Dermis microvascular lymphatic vessel endothelial cell (primary cell): Measurements from ENCODE around the gene HAUS8. TPM values are rescaled to one million over a fixed set of nuclear protein-coding genes. Genes with fewer than 3 reads are reported as not detected.

ENCODE experiments used
- total RNA-seq: library from RNA; depleted of rRNA; stranded (reverse); fragments of >200 nt; gene quantifications from 2 replicates; pipeline ENCODE4 v1.2.1, GENCODE V29; 2014

Gene HAUS8
- total RNA-seq, 1 donor from 2014 or later: 4.4 TPM

Other genes starting within 250 kb of the HAUS8 start
- gene SIN3B, start 246.1 kb downstream of the HAUS8 start, total RNA-seq: 14.4 and 40.0 TPM in 2 replicates
- gene F2RL3, start 186.5 kb downstream of the HAUS8 start, total RNA-seq: 2.6 and 13.9 TPM in 2 replicates
- gene CPAMD8, start 48.6 kb downstream of the HAUS8 start, total RNA-seq: 1.5 and 2.4 TPM in 2 replicates
- gene MYO9B, start 325 bp upstream of the HAUS8 start, total RNA-seq: 27.1 and 38.3 TPM in 2 replicates
- gene USE1, start 139.9 kb upstream of the HAUS8 start, total RNA-seq: 11.6 and 15.4 TPM in 2 replicates
- 2.1 and 7.0 TPM in 2 replicates for gene OCEL1, start 150.8 kb upstream of the HAUS8 start, total RNA-seq
- 31.6 and 32.9 TPM in 2 replicates for gene NR2F6, start 170.5 kb upstream of the HAUS8 start, total RNA-seq
- 20.9 and 37.4 TPM in 2 replicates for gene USHBP1, start 189.3 kb upstream of the HAUS8 start, total RNA-seq
- 80.7 and 95.3 TPM in 2 replicates for gene BABAM1, start 192.0 kb upstream of the HAUS8 start, total RNA-seq
- gene ANKLE1, start 206.4 kb upstream of the HAUS8 start, total RNA-seq: 0.51 and 0.63 TPM in 2 replicates
- 5.1 and 8.2 TPM in 2 replicates for gene ABHD8, start 228.0 kb upstream of the HAUS8 start, total RNA-seq
- 42.1 and 46.1 TPM in 2 replicates for gene MRPL34, start 230.4 kb upstream of the HAUS8 start, total RNA-seq
- 18.2 and 24.5 TPM in 2 replicates for gene DDA1, start 234.1 kb upstream of the HAUS8 start, total RNA-seq